Measurements from ENCODE around the gene C6orf89.

DNA sequence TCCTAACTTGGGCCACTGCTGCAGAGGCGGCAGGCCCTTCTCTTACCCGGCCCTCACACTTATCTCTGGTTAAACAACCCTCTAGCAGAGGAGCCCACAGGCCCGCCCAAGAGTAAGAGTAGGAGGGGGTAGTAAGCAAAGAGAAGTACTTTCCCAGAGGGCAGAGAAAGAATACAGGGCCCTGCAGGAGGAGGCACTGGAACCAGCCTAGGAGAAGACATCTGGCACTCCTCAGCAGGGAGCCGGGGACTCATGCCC, 90.2 kb downstream of the C6orf89 start:
- TF ChIP-seq, protein P1, sequence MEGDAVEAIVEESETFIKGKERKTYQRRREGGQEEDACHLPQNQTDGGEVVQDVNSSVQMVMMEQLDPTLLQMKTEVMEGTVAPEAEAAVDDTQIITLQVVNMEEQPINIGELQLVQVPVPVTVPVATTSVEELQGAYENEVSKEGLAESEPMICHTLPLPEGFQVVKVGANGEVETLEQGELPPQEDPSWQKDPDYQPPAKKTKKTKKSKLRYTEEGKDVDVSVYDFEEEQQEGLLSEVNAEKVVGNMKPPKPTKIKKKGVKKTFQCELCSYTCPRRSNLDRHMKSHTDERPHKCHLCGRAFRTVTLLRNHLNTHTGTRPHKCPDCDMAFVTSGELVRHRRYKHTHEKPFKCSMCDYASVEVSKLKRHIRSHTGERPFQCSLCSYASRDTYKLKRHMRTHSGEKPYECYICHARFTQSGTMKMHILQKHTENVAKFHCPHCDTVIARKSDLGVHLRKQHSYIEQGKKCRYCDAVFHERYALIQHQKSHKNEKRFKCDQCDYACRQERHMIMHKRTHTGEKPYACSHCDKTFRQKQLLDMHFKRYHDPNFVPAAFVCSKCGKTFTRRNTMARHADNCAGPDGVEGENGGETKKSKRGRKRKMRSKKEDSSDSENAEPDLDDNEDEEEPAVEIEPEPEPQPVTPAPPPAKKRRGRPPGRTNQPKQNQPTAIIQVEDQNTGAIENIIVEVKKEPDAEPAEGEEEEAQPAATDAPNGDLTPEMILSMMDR (IDR thresholded peaks at IDR 0.05), result no peak
- TF ChIP-seq POLR2AphosphoS5 (IDR thresholded peaks at IDR 0.05) (no peak), POLR2A (IDR thresholded peaks at IDR 0.05) (no peak), EP300 (IDR thresholded peaks at IDR 0.05) (no peak)

Measured in suprapubic skin (tissue), 4 donors.